ENCODE results near the gene GRB10. TPM values are rescaled to one million over a fixed set of nuclear protein-coding genes. Genes with fewer than 3 reads are reported as not detected.

The GRB10 gene
- total RNA-seq, 1 experiment from 2014 or later, result 38.3 TPM

- in situ Hi-C loops (cut with HindIII; ENCODE audit: low pct_unique_long_range_greater_than_20kb, low sequenced_read_pairs), result no loop called here
- no peaks in the 10 kb centered on the region for H3K9me3 ChIP-seq (ENCODE audit: control insufficient read depth, insufficient read depth, low read depth, low read length)
- no peak overlapping the region for H3K27ac ChIP-seq (ENCODE audit: low read length)
- ATAC-seq (0 out of 2 replicates have a peak, but pooled peaks have one; percentile 36), DNase-seq (ENCODE audit: low read depth, low spot score) (no peak)
- no TSS peak for BruUV-seq (replicated peaks)
- ChIA-PET POLR2A (no interaction called here), CTCF (no interaction called here)
- intact Hi-C loops (cut with micrococcal nuclease; ENCODE audit: unreplicated experiment), result no loop called here
- H3K27me3 ChIP-seq (ENCODE audit: control insufficient read depth, insufficient read depth, low read length), result no peaks in the 10 kb centered on the region
- TF ChIP-seq, protein P1, sequence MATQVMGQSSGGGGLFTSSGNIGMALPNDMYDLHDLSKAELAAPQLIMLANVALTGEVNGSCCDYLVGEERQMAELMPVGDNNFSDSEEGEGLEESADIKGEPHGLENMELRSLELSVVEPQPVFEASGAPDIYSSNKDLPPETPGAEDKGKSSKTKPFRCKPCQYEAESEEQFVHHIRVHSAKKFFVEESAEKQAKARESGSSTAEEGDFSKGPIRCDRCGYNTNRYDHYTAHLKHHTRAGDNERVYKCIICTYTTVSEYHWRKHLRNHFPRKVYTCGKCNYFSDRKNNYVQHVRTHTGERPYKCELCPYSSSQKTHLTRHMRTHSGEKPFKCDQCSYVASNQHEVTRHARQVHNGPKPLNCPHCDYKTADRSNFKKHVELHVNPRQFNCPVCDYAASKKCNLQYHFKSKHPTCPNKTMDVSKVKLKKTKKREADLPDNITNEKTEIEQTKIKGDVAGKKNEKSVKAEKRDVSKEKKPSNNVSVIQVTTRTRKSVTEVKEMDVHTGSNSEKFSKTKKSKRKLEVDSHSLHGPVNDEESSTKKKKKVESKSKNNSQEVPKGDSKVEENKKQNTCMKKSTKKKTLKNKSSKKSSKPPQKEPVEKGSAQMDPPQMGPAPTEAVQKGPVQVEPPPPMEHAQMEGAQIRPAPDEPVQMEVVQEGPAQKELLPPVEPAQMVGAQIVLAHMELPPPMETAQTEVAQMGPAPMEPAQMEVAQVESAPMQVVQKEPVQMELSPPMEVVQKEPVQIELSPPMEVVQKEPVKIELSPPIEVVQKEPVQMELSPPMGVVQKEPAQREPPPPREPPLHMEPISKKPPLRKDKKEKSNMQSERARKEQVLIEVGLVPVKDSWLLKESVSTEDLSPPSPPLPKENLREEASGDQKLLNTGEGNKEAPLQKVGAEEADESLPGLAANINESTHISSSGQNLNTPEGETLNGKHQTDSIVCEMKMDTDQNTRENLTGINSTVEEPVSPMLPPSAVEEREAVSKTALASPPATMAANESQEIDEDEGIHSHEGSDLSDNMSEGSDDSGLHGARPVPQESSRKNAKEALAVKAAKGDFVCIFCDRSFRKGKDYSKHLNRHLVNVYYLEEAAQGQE (IDR thresholded peaks at IDR 0.05; ENCODE audit: insufficient read depth in 1 of 2, low read depth in 2 of 2, low read length in 1 of 2), result no peak
- TF ChIP-seq SIN3A (IDR thresholded peaks at IDR 0.05; ENCODE audit: borderline replicate concordance, insufficient read depth, low read depth, low read length), result no peak
- TF ChIP-seq POLR2AphosphoS5 (IDR thresholded peaks at IDR 0.05; ENCODE audit: low read depth, low read length), result no peak
- TF ChIP-seq TCF7L2 (IDR thresholded peaks at IDR 0.05; ENCODE audit: low read depth, low read length), result no peak
- TF ChIP-seq, protein P2, sequence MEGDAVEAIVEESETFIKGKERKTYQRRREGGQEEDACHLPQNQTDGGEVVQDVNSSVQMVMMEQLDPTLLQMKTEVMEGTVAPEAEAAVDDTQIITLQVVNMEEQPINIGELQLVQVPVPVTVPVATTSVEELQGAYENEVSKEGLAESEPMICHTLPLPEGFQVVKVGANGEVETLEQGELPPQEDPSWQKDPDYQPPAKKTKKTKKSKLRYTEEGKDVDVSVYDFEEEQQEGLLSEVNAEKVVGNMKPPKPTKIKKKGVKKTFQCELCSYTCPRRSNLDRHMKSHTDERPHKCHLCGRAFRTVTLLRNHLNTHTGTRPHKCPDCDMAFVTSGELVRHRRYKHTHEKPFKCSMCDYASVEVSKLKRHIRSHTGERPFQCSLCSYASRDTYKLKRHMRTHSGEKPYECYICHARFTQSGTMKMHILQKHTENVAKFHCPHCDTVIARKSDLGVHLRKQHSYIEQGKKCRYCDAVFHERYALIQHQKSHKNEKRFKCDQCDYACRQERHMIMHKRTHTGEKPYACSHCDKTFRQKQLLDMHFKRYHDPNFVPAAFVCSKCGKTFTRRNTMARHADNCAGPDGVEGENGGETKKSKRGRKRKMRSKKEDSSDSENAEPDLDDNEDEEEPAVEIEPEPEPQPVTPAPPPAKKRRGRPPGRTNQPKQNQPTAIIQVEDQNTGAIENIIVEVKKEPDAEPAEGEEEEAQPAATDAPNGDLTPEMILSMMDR (IDR thresholded peaks at IDR 0.05), result no peak
- no peaks in the 10 kb centered on the region for H3K36me3 ChIP-seq (ENCODE audit: control insufficient read depth, insufficient read depth, low read length)
- no peaks in the 10 kb centered on the region for H3K4me1 ChIP-seq (ENCODE audit: control insufficient read depth, insufficient read depth, low read length)
- no peak overlapping the region for H3K4me3 ChIP-seq (ENCODE audit: low read depth in 2 of 2, low read length in 2 of 2)
Observed at GRCh38 chr7:50775836-50776235, 6.9 kb downstream of the GRB10 start.

DNA sequence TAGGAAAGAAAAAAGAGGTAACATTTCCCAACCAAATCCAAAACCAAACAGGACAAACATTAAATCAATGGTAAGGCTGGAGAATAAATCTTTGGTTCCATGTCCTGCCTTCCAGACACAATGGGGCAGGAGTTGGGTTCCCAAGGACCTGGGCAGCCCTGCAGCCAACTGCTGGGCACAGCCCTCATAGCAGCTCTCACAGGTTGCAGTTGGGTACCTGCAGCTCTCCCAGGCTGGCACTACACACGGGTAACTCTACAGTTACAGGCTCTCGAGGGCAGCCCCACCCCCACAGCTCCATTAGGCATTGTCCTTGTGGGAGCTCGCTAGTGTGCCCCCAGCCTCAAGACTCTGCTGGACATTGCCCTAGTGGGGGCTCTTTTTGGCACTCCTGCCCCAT lies 7.5 kb downstream of the GRB10 start:
- TF ChIP-seq SIN3A (IDR thresholded peaks at IDR 0.05; ENCODE audit: borderline replicate concordance, insufficient read depth, low read depth, low read length) (no peak), POLR2AphosphoS5 (IDR thresholded peaks at IDR 0.05; ENCODE audit: low read depth, low read length) (no peak), TCF7L2 (IDR thresholded peaks at IDR 0.05; ENCODE audit: low read depth, low read length) (no peak)
- TF ChIP-seq, protein P2 (IDR thresholded peaks at IDR 0.05), result no peak
- TF ChIP-seq, protein P1 (IDR thresholded peaks at IDR 0.05; ENCODE audit: insufficient read depth in 1 of 2, low read depth in 2 of 2, low read length in 1 of 2), result no peak
- BruUV-seq (replicated peaks), result no TSS peak
- H3K4me3 ChIP-seq (ENCODE audit: low read depth in 2 of 2, low read length in 2 of 2), result no peak overlapping the region
- no peaks in the 10 kb centered on the region for H3K27me3 ChIP-seq (ENCODE audit: control insufficient read depth, insufficient read depth, low read length)
- no peaks in the 10 kb centered on the region for H3K9me3 ChIP-seq (ENCODE audit: control insufficient read depth, insufficient read depth, low read depth, low read length)
- H3K4me1 ChIP-seq (ENCODE audit: control insufficient read depth, insufficient read depth, low read length), result no peaks in the 10 kb centered on the region
- DNase-seq (ENCODE audit: low read depth, low spot score) (no peak), ATAC-seq (peak; percentile 59; the same call in 1 of the 2 replicates)
- CTCF ChIA-PET, result no interaction called here
- intact Hi-C loops (cut with micrococcal nuclease; ENCODE audit: unreplicated experiment), result no loop called here
- H3K27ac ChIP-seq (ENCODE audit: low read length), result no peak overlapping the region
- in situ Hi-C loops (cut with HindIII; ENCODE audit: low pct_unique_long_range_greater_than_20kb, low sequenced_read_pairs), result no loop called here
- H3K36me3 ChIP-seq (ENCODE audit: control insufficient read depth, insufficient read depth, low read length), result no peaks in the 10 kb centered on the region
- POLR2A ChIA-PET, result no interaction called here
